NCI-H460 (cell line): ENCODE measurements around the gene HEPN1. TPM values are rescaled to one million over a fixed set of nuclear protein-coding genes. Genes with fewer than 3 reads are reported as not detected.

Source experiments
- DNase-seq: peaks from one replicate; pipeline ENCODE4 v3.0.0-alpha.2; 2016; ENCODE audit warnings: low read depth; ENCODE audit errors: extremely low read depth
- polyA plus RNA-seq: library from polyadenylated mRNA; depleted of rRNA; stranded (reverse); fragments of >200 nt; gene quantifications from 2 replicates; pipeline ENCODE4 v1.2.3, GENCODE V29; 2014; cell fraction: nucleus; rRNA removed
- total RNA-seq: library from RNA; depleted of rRNA; stranded (reverse); fragments of >200 nt; shearing (Covaris generic); gene quantifications from 2 replicates; pipeline ENCODE4 v1.2.3, GENCODE V29; 2014; rRNA removed

The HEPN1 gene
- not detected in 2 replicates for total RNA-seq
- polyA plus RNA-seq = not detected in 2 replicates

GRCh38 chr11:124918950-124919349 lies at the start of gene HEPN1:
Gene HEPN1, plus strand, starts transcription at chr11:124919250.
- no peak for DNase-seq

- DNase-seq = no peak
Measured at GRCh38 chr11:124869331-124869730, 49.7 kb upstream of the HEPN1 start.

DNA sequence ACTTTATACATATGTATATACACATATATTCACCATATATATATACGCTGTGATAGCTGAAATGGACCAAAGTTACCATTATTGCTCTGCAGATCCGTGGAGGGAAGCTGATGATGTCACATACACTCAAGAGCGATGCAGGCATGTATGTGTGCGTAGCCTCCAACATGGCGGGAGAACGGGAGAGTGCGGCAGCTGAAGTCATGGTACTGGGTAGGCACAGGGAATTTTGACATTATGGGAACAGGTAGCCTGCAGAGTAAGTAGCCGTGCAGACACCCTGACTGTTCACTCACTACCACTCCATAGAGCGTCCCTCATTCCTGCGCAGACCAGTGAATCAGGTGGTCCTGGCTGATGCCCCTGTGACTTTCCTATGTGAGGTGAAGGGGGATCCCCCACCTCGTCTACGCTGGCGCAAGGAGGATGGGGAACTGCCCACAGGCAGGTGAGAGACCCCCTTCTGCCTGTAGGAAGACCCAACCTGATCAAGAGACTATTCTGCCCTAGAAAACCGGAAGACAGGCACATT lies 49.1 kb upstream of the HEPN1 start:
- DNase-seq = no peak

DNA sequence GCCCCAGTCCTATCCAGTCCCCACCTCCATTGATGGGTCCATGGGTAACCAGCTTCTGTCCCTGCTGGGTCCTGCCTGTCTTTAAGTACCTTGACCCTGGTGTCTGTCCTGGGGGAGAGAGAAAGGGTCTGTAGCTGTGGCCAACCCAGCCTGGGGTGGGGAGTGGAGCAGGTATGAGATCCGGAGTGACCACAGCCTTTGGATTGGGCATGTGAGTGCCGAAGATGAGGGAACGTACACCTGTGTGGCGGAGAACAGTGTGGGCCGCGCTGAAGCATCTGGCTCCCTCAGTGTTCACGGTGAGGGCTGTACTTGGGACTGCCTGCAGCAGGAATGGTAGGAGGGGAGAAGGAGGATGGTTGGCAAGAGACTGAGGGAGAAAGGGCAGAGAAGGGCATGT lies 48.6 kb upstream of the HEPN1 start:
- DNase-seq = no peak

- DNase-seq = no peak
Measured at GRCh38 chr11:124872280-124872679, 46.8 kb upstream of the HEPN1 start.

DNA sequence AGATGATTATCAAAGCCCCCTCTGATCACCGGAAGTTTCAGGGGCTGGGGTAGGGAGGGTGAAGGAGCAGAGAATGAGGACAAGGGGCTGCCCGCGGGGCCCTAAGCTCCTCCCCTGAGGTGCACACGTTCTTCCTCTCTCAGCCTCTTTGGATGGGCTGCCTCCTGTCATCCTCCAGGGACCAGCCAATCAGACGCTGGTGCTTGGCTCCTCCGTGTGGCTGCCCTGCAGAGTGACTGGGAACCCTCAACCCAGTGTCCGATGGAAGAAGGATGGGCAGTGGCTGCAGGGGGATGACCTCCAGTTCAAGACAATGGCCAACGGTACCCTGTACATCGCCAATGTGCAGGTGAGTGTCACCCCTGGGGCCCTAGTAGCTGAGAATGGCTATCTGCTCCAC lies 46.3 kb upstream of the HEPN1 start:
- DNase-seq = no peak

DNA sequence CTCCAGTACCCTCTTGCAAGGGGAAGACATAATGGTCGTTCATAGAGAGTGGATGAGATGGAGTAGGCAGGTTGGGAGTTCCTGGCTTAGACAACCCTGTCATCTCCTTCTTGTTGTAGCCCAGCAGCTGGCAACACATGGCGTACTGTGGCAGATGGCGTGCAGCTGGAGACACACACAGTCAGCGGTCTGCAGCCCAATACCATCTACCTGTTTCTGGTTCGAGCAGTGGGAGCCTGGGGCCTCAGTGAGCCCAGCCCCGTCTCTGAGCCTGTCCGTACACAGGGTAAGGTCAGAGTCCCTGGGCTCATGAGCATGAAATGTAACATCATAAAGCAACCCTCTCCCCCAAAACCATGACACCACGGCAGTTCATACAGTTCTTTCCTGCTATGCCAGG lies 45.1 kb upstream of the HEPN1 start:
- DNase-seq = no peak

DNA sequence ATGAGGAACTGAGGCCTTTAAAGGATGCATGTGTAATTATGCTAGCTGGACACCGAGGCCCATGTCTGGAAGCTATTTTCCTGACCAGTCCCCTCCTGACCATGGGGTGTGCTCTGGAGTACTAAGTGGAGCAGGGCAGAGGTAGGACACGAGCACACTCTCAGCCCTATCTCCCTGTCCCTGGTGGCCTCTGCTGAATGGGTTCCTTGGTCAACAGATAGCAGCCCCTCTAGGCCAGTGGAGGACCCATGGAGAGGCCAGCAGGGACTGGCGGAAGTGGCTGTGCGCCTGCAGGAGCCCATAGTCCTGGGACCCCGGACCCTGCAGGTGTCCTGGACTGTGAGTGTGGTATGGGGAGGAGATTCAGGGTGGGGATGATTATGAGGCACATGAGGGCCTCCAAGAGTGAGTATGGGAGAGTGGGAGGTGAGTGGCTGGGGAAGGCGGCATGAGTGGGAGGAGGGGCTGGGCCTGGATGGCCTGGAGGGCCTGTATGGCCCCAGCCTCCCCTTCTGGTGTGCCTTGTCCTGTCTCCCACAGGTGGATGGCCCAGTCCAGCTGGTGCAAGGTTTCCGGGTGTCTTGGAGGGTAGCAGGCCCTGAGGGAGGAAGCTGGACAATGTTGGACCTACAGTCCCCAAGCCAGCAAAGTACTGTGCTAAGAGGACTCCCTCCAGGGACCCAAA lies 44.3 kb upstream of the HEPN1 start:
- DNase-seq = no peak

- DNase-seq = no peak
Measured at GRCh38 chr11:124875401-124875800, 43.6 kb upstream of the HEPN1 start.

- peak; percentile 74 for DNase-seq
Measured at GRCh38 chr11:124875943-124876817, 42.9 kb upstream of the HEPN1 start.

DNA sequence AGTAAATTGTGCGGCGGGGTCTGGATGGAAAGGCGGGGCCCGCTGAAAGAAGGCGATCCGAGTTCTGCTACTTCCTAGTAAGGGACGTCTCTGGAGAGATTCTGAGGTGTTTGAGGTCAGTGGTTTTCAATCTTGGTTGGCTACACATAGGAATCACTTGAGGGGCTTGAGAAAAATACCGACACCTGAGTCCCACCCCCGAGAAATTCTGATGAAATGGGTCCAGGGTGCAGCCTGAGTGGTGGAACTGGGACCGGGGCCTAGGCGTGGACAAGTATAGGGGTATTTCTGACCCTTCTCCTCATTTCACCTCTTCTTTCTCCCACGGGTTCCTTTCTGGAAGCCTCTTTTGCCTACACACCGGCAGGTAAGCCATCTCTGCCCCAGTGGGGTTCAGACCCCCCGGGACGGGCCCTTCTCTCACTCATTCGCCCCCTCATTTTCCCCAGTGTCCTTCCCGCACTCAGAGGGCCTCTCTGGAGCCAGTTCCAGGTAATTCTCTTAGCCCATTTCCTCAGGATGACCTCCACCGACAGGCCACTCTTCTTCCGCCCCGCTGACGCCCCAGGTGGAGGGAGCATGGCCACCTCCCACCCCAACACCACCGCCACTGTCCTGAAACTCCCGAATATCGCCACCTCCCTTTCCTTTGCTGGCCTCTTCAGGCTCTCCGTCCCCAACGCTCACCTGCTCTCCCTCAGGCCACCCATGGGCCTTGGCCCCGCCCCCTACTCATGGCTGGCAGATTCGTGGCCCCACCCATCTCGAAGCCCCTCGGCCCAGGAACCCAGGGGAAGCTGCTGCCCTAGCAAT lies 42.0 kb upstream of the HEPN1 start:
- no peak for DNase-seq

- no peak for DNase-seq
Measured at GRCh38 chr11:124877631-124877909, 41.5 kb upstream of the HEPN1 start.

- no peak for DNase-seq
Measured at GRCh38 chr11:124877910-124878758, 40.9 kb upstream of the HEPN1 start.

GRCh38 chr11:124878759-124879492 lies 40.1 kb upstream of the HEPN1 start:
- DNase-seq = no peak

DNA sequence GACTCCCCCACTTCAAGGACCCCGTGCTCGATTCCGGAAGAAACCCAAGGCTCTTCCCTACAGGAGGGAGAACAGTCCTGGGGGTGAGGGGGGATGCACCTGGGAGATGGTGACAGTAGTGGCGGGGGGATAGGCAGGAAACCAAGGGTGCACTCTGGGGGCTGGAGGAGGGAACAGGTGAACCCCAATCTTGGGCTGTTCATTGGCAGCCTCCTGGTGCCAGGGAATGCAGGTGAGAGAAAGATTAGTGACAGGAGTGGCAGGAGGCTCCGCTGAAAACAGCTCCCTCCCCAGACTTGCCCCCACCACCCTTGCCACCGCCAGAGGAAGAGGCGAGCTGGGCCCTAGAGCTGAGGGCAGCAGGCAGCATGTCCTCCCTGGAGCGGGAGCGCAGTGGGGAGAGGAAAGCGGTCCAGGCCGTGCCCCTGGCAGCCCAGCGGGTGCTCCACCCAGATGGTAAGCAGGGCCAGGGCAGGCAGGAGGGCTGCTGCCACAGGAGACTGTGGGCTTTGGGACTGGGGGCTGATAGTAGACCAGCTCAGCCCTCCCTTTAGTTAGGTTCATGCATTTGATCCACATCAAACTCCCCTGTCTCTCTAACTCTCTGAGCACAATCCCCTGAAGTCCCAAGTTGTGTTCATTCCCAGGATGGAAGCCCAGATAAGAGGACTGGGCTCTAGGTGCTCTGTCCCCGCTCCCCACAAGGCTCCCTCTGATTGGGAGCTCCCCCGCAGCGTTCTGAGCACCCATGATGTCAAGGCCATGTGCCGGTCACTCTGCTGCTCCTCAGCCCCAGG lies 39.4 kb upstream of the HEPN1 start:
- DNase-seq = no peak

DNA sequence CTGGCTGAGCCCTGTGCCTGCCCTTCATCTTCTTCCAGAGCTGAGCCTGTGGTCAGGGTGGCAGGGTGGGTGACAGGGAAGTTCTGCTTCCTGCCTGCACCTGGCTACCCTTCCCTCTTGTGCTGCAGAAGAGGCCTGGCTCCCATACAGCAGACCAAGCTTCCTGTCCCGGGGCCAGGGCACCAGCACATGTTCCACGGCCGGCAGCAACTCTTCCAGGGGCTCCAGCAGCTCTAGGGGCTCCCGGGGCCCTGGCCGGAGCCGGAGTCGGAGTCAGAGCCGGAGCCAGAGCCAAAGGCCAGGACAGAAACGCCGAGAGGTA lies 38.8 kb upstream of the HEPN1 start:
- DNase-seq = no peak

DNA sequence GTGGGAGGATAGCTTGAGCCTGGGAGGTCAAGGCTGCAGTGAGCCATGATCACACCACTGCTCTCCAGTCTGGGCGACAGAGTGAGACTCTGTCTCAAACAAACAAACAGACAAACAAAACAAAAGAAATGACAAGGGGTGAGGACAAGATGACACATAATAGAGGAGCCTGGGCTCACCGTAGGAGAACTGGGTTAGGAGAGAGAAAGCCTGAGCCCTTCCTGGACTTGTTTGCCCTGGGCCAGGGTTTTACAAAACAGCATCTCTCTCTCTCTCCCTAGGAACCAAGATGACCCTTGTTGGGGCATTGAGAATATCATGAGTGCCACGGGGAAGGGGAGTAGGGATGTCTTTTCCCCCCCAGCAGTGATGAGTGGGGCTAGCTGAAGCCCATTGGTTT lies 38.1 kb upstream of the HEPN1 start:
- no peak for DNase-seq

DNA sequence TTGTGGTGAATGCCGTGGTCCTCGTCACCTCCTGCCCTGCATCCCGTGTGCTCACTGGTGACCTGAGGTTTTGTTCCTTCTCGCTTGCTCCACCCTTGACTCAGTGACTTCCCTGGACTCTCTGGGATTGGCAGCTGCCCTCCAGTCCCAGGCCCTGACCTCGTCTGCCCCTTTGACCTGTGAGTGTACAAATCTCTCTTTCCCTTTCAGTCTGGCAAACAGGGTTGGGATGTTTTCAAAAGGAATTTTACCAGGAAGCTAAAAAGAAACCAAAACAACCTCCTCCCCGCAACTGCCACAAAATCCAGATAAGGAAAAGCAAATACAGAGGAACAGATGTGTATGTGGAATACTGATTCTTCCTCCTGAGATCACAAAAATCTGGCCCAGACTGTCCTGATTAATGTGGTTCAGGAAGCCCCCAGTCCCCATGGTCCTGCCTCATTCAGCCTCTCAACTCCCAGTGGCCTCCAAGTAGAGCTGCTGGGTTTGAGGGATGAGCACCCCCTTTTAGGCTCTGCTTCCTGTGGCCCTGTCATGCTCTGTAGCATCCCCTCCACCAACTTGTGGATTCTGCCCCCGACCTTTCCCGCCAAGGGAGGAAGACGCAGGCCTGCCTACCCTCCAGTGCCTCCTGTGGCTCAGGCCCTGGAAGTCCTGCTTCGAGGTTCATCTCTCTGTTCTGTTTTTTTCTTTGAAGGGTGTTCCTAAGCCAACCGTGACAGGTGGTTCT lies 36.5 kb upstream of the HEPN1 start:
- DNase-seq = no peak
